Upper lobe of left lung (tissue), 4 donors: ENCODE results near the gene CADPS.

ENCODE experiments used
- EP300 ChIP-seq, 4 donors: sonication (generic); formaldehyde crosslinking; IDR thresholded peaks; one replicate each; pipeline ENCODE4 v1.5.1; 2017; ENCODE audit warnings: antibody characterized with exemption in 4 of 4, control low read depth in 2 of 4
- POLR2A ChIP-seq, 4 donors: fragments of 450-650 bp; IDR thresholded peaks; one replicate each; pipeline ENCODE4 v1.5.1; 2016 to 2017; ENCODE audit warnings: antibody characterized with exemption in 4 of 4, mild to moderate bottlenecking in 2 of 4
- POLR2AphosphoS5 ChIP-seq, 2 donors: sonication (generic); formaldehyde crosslinking; IDR thresholded peaks; one replicate each; pipeline ENCODE4 v1.5.1; 2017; ENCODE audit warnings: antibody characterized with exemption in 2 of 2
- TF ChIP-seq, protein P1 (sequence below), 6 experiments: fragments of 450-650 bp in 4 of 6; fragments of 200-600 bp in 2 of 6; sonication (generic) in 2 of 6; IDR thresholded peaks; one replicate each; pipeline ENCODE4 v1.5.1; 2016 to 2019; ENCODE audit warnings: antibody characterized with exemption in 6 of 6

GRCh38 chr3:62553811-62554210 lies 321.4 kb downstream of the CADPS start:
- TF ChIP-seq, protein P1, sequence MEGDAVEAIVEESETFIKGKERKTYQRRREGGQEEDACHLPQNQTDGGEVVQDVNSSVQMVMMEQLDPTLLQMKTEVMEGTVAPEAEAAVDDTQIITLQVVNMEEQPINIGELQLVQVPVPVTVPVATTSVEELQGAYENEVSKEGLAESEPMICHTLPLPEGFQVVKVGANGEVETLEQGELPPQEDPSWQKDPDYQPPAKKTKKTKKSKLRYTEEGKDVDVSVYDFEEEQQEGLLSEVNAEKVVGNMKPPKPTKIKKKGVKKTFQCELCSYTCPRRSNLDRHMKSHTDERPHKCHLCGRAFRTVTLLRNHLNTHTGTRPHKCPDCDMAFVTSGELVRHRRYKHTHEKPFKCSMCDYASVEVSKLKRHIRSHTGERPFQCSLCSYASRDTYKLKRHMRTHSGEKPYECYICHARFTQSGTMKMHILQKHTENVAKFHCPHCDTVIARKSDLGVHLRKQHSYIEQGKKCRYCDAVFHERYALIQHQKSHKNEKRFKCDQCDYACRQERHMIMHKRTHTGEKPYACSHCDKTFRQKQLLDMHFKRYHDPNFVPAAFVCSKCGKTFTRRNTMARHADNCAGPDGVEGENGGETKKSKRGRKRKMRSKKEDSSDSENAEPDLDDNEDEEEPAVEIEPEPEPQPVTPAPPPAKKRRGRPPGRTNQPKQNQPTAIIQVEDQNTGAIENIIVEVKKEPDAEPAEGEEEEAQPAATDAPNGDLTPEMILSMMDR (IDR thresholded peaks at IDR 0.05), result no peak
- TF ChIP-seq POLR2AphosphoS5 (IDR thresholded peaks at IDR 0.05) (no peak), POLR2A (IDR thresholded peaks at IDR 0.05) (no peak), EP300 (IDR thresholded peaks at IDR 0.05) (no peak)
